ENCODE measurements around the gene FOXO3. TPM values are rescaled to one million over a fixed set of nuclear protein-coding genes. Genes with fewer than 3 reads are reported as not detected.

Gene FOXO3
- polyA plus RNA-seq, 4 donors = 48.7 to 56.5 (median 51.7) TPM

DNA sequence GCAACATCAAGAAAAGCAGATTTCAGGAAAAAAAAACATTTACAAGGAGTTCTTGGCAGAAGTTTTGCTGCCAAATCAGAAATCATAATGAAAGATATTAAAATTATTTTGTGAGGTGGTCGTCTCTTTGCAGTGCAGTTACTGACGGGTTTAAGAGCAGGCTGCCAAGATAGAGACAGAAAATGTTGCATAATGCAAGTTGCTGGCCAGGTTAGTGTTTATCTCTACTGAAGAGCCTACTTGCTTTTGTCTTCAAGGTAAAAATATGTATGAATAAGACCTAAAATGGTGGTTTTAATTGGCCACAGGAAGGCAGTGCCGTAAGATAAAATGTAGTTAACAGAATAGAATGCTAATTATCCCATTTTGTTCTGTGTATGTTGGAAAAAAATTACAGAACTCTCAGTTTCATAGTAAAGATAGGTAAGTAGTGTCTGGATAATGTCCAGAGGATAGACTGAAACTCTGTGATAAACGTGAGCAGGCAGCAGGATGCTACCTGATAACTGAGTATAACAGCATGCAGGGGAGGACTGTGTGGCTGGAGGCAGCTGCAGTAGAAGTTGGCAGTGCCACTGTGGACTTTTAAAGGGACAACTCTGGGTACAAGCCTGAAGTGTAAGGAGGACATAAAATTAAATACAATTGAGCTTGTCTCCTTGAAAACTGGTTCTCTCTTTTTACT lies 13.9 kb downstream of the FOXO3 start:
- DNase-seq (ENCODE audit: low read depth in 4 of 4, low spot score in 3 of 4) = no peak

DNA sequence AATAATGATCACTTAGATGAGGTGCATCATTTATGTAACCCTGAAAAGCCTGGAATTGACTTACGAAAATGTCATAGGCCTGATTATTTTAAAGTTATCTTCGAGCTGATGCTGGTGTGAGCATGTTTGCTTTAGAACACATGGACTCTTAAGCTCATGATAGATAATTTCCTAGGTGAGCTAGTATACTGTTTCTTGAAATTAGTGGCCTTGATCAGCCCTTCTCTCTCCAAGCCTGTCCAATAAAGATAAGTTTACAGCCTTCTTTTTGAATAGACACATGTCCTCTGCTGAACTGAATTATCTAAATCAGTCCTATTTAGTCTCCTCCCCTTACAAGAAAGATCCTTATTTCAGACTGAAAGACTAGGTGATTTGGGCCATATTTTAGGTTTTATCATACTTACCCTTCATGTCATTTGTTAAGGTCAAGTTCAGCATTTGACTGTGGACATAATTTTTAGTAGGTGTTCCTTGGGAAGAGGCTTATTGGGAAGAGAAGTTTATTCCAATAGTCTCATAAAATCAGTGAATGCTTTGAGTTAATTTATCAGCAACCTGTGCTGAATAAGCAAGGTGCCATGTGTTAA lies 15.3 kb downstream of the FOXO3 start:
- no peak for DNase-seq (ENCODE audit: low read depth in 4 of 4, low spot score in 3 of 4)

DNA sequence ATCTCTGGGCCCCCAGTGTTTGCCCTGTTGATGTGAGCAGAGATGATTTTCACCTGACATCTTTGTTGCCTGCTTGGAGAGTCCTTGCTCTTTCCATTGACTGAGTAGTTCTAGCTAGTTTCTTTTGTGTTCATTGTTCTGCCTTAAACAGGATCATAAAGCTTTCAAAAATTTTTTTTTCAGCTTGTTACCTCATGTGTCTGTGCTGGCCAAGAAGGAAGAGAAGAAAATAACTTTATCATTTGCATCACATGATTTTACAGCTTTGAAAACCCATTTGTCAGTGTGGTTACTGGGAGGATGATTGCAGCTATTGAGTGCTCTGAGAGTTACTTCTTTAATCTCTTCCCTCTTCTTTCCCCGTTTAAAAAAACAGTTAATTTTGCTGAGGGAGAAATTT lies 16.0 kb downstream of the FOXO3 start:
- no peak for DNase-seq (ENCODE audit: low read depth in 4 of 4, low spot score in 3 of 4)

DNA sequence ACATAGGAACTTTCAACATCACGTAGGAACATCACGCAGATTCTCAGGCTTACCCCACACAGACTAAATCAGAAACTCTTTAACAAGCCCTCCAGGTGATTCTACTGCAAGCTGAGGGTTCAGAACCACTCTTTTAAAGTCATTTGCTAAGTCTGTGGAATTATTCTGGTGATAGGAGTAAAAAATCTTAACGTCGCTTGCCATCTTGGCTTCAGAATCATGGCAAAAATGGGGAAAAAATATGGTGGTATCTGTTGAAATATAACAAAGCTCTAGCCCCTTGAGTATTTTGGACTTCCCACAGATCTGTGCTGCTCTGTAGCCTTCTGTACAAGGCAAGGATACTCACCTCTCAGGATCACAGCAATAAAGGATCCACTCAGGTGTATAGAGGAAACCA lies 17.4 kb downstream of the FOXO3 start:
- DNase-seq (ENCODE audit: low read depth in 4 of 4, low spot score in 3 of 4) = no peak

DNA sequence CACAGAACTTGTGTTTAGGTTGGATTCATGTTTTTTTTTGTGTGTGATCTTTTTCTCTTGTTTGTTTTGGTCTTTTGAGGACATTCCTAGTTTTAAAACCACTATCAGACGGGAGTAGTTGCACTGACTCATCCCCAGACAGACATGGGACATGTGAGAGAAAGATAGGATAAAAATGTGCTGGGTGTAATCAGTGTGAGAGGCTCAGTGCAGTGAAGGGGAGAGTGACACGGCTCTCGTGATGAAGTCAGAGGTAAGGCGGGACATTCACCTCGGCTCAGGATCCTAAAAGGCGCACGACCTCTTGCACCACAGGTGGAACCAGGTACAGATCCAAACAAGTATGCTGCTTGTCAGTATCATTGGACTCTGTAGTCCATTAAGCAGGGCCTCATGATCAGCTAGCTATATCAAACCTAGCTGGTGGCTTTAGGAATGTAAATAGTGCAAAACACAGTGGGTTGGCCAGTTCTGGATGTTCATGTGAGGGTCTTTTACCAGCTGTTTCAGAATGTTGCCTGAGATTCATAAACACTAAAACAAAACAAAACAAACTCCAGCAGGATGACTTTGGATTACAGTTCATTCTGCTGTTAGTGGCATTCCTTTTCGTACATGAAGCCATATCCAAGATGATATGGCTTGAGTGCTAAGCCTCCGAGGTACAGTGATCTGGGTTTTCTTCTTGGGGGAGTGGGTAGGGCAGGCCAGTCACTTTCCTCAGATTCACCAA lies 18.0 kb downstream of the FOXO3 start:
- DNase-seq (ENCODE audit: low read depth in 4 of 4, low spot score in 3 of 4) = no peak

GRCh38 chr6:108579328-108579721 lies 18.6 kb downstream of the FOXO3 start:
- no peak for DNase-seq (ENCODE audit: low read depth in 4 of 4, low spot score in 3 of 4)

- no peak for DNase-seq (ENCODE audit: low read depth in 4 of 4, low spot score in 3 of 4)
Measured at GRCh38 chr6:108580646-108581045, 19.9 kb downstream of the FOXO3 start.

DNA sequence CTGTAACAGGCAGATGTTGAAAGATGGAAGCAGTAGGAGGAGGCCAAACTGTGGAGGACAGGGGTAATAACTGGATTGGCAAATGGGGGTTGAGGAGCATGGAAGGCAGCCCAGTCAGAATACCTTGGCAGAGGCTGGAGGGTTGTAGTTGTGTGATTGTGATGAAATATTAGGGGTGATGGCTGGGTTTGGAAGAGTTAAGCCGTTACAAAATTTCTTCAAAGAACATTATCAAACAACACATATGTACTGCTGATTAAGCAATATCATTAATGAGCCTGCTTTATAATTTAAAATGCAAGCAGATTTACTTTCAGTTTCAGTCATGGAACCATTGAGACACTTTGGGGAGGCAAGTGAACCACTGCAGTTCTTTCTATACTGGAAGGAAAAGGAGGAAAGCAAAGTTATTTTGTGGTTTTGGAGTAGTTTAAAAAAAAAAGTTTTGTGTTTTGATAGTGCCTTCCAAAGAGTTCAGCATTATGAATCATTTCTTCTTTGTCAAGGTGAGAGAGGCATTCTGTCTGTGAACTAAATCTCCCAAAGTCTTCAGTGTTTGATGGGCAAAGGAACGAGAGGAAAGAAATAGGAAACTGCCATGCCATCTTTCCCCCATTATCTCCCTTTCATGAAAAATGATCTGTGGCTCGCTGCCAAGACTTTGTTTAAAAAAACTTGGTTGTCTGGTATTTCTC lies 20.7 kb downstream of the FOXO3 start:
- no peak for DNase-seq (ENCODE audit: low read depth in 4 of 4, low spot score in 3 of 4)

DNA sequence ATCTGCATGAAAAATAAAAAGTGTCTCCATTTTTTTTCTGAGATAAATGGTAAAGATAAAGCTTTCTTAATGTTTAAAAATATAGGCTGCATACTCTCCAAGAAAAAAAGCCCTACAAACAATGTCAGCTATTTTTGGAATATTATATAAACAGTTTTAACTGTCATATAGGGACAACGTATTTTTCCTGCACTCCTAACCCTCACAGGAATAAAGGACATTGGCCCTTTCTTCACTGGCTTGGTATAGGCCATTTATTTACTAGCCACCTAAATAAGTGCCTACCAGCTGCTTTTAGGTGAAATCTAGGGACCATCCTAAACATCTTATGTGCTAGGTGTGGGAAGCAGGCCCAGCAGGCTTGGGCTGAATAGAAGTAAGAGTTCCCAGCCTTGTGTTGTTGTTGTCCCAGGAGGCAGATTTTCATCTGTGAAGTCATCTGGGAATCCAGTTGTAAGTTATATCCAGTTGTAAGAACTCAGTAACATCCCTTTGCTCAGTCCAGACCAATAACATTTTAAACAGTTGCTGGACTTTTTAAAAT lies 21.3 kb downstream of the FOXO3 start:
- no peak for DNase-seq (ENCODE audit: low read depth in 4 of 4, low spot score in 3 of 4)

DNA sequence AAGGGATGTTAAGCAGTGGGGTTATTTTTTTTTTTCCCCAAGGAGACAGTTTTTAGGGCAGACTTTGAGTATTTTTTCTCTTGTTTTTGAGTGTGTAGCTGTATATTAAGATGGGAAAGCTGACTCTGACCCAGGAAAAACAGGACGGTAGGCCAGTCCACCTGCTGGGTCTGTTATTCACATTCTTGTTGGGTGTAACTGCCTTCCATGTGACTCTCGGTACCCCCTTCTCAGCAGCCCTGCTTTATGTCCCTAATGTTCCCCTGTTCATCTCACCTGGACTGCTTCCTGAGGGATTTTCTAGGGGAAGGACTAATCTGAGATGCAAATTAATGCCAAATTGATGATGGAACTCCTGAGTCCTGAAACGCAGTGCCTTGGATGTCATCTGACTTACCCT lies 21.9 kb downstream of the FOXO3 start:
- no peak for DNase-seq (ENCODE audit: low read depth in 4 of 4, low spot score in 3 of 4)

- no peak for DNase-seq (ENCODE audit: low read depth in 4 of 4, low spot score in 3 of 4)
Measured at GRCh38 chr6:108584323-108584722, 23.6 kb downstream of the FOXO3 start.

GRCh38 chr6:108585359-108585758 lies 24.6 kb downstream of the FOXO3 start:
- DNase-seq (ENCODE audit: low read depth in 4 of 4, low spot score in 3 of 4) = no peak

- no peak for DNase-seq (ENCODE audit: low read depth in 4 of 4, low spot score in 3 of 4)
Measured at GRCh38 chr6:108585921-108586536, 25.3 kb downstream of the FOXO3 start.

DNA sequence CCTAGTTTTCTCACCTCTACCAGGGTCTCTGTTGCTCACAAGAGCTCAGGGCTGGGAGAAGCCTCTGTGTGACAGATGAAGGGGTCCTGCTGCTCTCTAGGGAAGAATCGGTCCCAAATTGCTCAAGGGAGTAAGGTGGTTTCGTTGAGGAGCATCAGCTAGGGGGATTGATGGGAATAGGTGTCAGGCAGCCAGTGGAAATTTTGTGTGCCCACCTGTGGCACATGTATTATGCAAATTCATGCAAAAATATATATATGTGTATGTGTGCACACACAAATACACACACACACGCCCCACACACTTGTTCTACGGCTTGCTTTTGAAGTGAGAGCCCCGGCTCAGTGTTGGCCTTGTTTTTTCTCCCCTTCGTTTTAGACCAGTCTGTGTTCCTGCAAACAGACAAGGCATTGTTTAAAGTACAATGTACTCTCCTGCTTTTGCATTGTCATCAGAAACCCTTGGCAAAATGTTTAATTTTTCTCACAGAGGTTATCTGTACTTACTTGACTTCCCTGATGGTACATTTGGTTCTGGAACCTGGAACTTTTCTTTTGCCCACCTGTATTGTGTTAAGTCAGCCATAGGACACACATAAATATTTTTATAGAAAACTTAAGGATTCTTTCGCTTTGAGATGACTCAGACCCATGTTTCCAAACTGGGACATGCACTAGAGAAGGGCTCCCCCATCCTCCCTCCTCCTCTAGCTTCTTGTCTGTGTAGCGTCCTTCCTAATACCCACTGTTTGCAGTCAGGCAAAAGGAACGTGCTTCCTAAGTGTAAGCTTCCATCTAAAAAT lies 26.7 kb downstream of the FOXO3 start:
- DNase-seq (ENCODE audit: low read depth in 4 of 4, low spot score in 3 of 4) = no peak

DNA sequence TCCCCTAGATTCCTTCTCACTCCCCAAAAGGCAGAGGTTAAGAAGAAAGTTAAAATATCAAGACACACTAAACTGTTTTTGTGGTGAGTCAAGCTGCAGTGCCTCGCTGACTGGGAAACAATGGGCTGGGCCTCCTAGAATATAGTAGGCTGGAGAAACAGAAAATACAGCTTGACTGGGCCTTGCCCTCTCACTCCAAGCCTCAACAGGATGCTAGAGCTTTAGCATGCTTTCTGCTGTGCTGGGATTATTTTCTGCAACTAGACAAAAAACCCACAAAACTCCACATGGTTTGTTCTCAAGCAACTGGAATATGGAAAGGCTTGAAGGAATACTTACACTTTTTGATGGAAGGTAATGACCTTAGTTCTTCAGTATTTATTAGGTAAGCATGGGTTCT lies 27.9 kb downstream of the FOXO3 start:
- no peak for DNase-seq (ENCODE audit: low read depth in 4 of 4, low spot score in 3 of 4)

DNA sequence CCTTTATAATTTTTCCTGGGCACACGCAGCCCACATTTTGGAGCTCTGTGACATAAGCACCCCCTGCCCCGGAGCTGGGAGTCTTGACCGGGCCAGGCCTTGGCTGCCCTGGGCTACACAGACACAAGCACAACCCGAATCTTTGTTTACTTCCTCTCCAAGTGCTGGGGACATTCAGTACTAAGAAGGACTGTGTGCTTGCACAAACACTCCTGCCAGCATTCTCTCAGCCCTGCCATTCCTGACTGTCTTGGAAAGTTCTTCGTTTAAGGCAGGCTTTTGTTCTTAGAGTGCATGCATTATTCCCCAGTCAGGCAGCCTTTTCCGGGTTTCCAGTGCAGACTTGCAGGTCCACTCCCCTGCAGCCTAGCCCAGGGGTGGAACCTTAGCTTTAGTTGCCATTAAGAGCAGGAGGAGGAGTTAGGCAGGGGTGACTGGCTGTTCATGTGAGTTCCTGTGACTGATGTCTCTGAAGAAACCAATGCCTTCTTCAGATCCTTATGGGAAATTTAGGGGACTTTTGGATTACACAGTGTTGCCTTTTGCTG lies 28.6 kb downstream of the FOXO3 start:
- peak in 2 of 4 donors; percentile 73 to 74 for DNase-seq (ENCODE audit: low read depth in 4 of 4, low spot score in 3 of 4)

DNA sequence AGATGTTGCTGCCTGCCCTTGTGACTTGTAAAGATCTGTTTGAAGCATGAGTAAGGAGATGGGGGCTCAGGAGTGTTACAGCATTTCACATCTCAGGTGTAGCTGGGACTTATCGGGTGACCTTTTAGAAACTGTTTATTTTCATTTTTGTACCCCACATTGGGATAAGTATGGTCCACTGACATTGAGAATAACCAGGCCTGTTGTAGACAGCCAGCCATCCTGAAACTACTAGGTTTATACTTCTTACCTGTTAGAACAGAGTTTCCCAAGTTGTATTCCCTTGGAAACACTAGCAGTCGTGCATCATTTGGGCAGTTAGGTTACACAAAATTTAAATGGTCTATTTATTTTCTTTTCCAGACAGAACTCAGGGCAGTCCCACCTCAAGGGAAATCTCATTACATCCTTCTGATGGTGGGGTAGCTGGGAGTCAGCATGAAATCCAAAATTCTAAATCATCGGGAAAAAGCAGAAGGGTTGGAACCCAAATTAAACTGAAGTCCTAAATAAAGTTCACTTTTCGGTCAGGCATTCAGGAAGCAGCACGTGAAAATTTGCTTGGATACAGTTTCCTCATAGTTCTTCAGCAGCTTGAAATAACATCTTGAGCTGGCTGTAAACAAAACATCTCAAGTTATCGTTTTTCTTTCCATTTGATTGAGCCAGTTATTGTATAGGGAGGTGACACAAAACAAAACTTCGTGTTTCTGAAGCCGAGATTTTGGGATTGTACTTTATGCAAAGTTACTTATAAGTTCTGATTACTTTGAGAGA lies 30.5 kb downstream of the FOXO3 start:
- no peak for DNase-seq (ENCODE audit: low read depth in 4 of 4, low spot score in 3 of 4)

GRCh38 chr6:108592371-108593337 lies 31.9 kb downstream of the FOXO3 start:
- DNase-seq (ENCODE audit: low read depth in 4 of 4, low spot score in 3 of 4) = no peak

All from right renal pelvis (tissue), 4 donors.